Mesenchymal stem cell (in vitro differentiated cells and primary cell): ENCODE data around the gene ALG2. TPM values are rescaled to one million over a fixed set of nuclear protein-coding genes. Genes with fewer than 3 reads are reported as not detected.

Experiments
- DNase-seq: peaks from one replicate; pipeline ENCODE4 v3.0.0-alpha.2; 2013
- H2AFZ ChIP-seq: one replicate; pipeline ENCODE4 v1.6.1; 2013; ENCODE audit warnings: low read depth, mild to moderate bottlenecking, control low read depth, inconsistent platforms, low read length, moderate library complexity
- H2AK5ac ChIP-seq: 2 replicates; pipeline ENCODE4 v1.6.1; 2013; ENCODE audit warnings: low read length, moderate library complexity, mild to moderate bottlenecking, inconsistent platforms; ENCODE audit not compliant: severe bottlenecking
- H2BK120ac ChIP-seq: one replicate; pipeline ENCODE4 v1.6.1; 2013; ENCODE audit warnings: low read depth, mild to moderate bottlenecking, inconsistent platforms, low read length, moderate library complexity
- H2BK12ac ChIP-seq, 2 experiments: one replicate each; pipeline ENCODE4 v1.6.1; 2013; ENCODE audit warnings: inconsistent platforms in 2 of 2, low read length in 2 of 2, mild to moderate bottlenecking in 2 of 2, moderate library complexity in 2 of 2, control low read depth in 1 of 2
- H2BK15ac ChIP-seq: one replicate; pipeline ENCODE4 v1.6.1; 2013; ENCODE audit warnings: mild to moderate bottlenecking, low read depth, inconsistent platforms; ENCODE audit not compliant: poor library complexity, severe bottlenecking
- H2BK5ac ChIP-seq: 2 replicates; pipeline ENCODE4 v1.6.1; 2013; ENCODE audit warnings: low read depth, mild to moderate bottlenecking, low read length, control low read depth, inconsistent platforms; ENCODE audit not compliant: poor library complexity, severe bottlenecking
- H3K14ac ChIP-seq, 2 experiments: one replicate each; pipeline ENCODE4 v1.6.1; 2013; ENCODE audit warnings: inconsistent platforms in 2 of 2, low read length in 2 of 2, control low read depth in 1 of 2, mild to moderate bottlenecking in 1 of 2, moderate library complexity in 1 of 2
- H3K18ac ChIP-seq, 2 experiments: one replicate each; pipeline ENCODE4 v1.6.1; 2013; ENCODE audit warnings: inconsistent platforms in 2 of 2, low read length in 2 of 2, control low read depth in 1 of 2, low read depth in 1 of 2, mild to moderate bottlenecking in 1 of 2
- H3K23ac ChIP-seq, 2 experiments: one replicate each; pipeline ENCODE4 v1.6.1; 2013; ENCODE audit warnings: inconsistent platforms in 2 of 2, low read length in 2 of 2, mild to moderate bottlenecking in 2 of 2, moderate library complexity in 2 of 2, control low read depth in 1 of 2
- H3K27ac ChIP-seq: 2 replicates; pipeline ENCODE4 v1.5.1; 2013; ENCODE audit warnings: mild to moderate bottlenecking, moderate library complexity, low read length, control low read depth, inconsistent platforms; ENCODE audit not compliant: poor library complexity, severe bottlenecking
- H3K27me3 ChIP-seq, 2 experiments: 2 replicates each; pipeline versions ENCODE4 v1.6.1 to v1.7.0; 2013; ENCODE audit warnings: low read length in 2 of 2, mild to moderate bottlenecking in 2 of 2, moderate library complexity in 2 of 2, control low read depth in 1 of 2, inconsistent platforms in 1 of 2; ENCODE audit not compliant: control insufficient read depth in 1 of 2, insufficient read depth in 1 of 2
- H3K36me3 ChIP-seq, 2 experiments: 2 replicates each; pipeline versions ENCODE4 v1.6.1 to v1.7.0; 2013; ENCODE audit warnings: low read length in 2 of 2, control low read depth in 1 of 2, inconsistent platforms in 1 of 2, low read depth in 1 of 2, mild to moderate bottlenecking in 1 of 2; ENCODE audit not compliant: insufficient read depth in 2 of 2, control insufficient read depth in 1 of 2
- H3K4ac ChIP-seq, 2 experiments: one replicate each; pipeline ENCODE4 v1.6.1; 2013; ENCODE audit warnings: inconsistent platforms in 2 of 2, low read length in 2 of 2, mild to moderate bottlenecking in 2 of 2, moderate library complexity in 2 of 2, control low read depth in 1 of 2, low read depth in 1 of 2
- H3K4me1 ChIP-seq: 2 replicates; pipeline ENCODE4 v1.6.1; 2013; ENCODE audit warnings: low read depth, low read length, control low read depth; ENCODE audit not compliant: control insufficient read depth, insufficient read depth
- H3K4me2 ChIP-seq: 2 replicates; pipeline ENCODE4 v1.6.1; 2013; ENCODE audit warnings: low read length, mild to moderate bottlenecking, inconsistent platforms; ENCODE audit not compliant: poor library complexity, severe bottlenecking
- H3K4me3 ChIP-seq, 2 experiments: 2 replicates each; pipeline versions ENCODE4 v1.5.1 to v1.7.0; 2013; ENCODE audit warnings: low read length in 2 of 2, mild to moderate bottlenecking in 2 of 2, control low read depth in 1 of 2, low read depth in 1 of 2; ENCODE audit not compliant: insufficient read depth in 1 of 2
- H3K79me1 ChIP-seq: replicated peaks from 2 replicates; pipeline ENCODE4 v1.6.1; 2013; ENCODE audit warnings: mild to moderate bottlenecking, control low read depth, low read length, inconsistent platforms; ENCODE audit not compliant: poor library complexity, severe bottlenecking
- H3K9ac ChIP-seq: 2 replicates; pipeline ENCODE4 v1.7.0; 2013; ENCODE audit warnings: mild to moderate bottlenecking, low read length, moderate library complexity
- H3K9me3 ChIP-seq: 2 replicates; pipeline ENCODE4 v1.7.0; 2013; ENCODE audit warnings: mild to moderate bottlenecking, low read length; ENCODE audit not compliant: control insufficient read depth
- H4K8ac ChIP-seq: one replicate; pipeline ENCODE4 v1.6.1; 2013; ENCODE audit warnings: inconsistent platforms, mild to moderate bottlenecking, low read length, moderate library complexity
- H4K91ac ChIP-seq: one replicate; pipeline ENCODE4 v1.6.1; 2013; ENCODE audit warnings: mild to moderate bottlenecking, low read length, inconsistent platforms
- WGBS: methylation state at CpG from one replicate; pipeline ENCODE4 v1.1.7; 2013; ENCODE audit warnings: mixed read lengths; 5-methylcytosine and 5-hydroxymethylcytosine counted together
- polyA plus RNA-seq, 2 experiments: library from polyadenylated mRNA; stranded (reverse); fragments of 200-250 nt; gene quantifications; one replicate each; pipeline ENCODE4 v1.2.3, GENCODE V29; 2013

Gene ALG2
- 42.9 TPM for polyA plus RNA-seq (2013, experiment 1 of 2)
- polyA plus RNA-seq (2013, experiment 2 of 2) = 44.0 TPM

- H3K4me2 ChIP-seq = peak within 1 kb of the TSS; percentile 74
- peak within 1 kb of the TSS; percentile 97 to 98 for H3K18ac ChIP-seq
- WGBS = under 1% methylated on average over 57 of the region's 70 CpGs
- peak within 1 kb of the TSS; percentile 72 for H2AK5ac ChIP-seq
- peak within 1 kb of the TSS; percentile 83 to 97 for H3K4ac ChIP-seq
- peak within 1 kb of the TSS; percentile 94 to 100 for H3K4me3 ChIP-seq
- peaks cover 12 to 53% of the 10 kb centered on the region in 2 experiments for H3K36me3 ChIP-seq
- H3K9me3 ChIP-seq = no peaks in the 10 kb centered on the region
- H3K27ac ChIP-seq = peak within 1 kb of the TSS; percentile 96
- peak within 1 kb of the TSS; percentile 90 for H2BK120ac ChIP-seq
- peak; percentile 97 for DNase-seq
- H3K9ac ChIP-seq = peak within 1 kb of the TSS; percentile 99
- H2BK15ac ChIP-seq = peak within 1 kb of the TSS; percentile 91
- H4K91ac ChIP-seq = peak within 1 kb of the TSS; percentile 88
- peak within 1 kb of the TSS; percentile 98 for H4K8ac ChIP-seq
- no peaks in the 10 kb centered on the region for H3K27me3 ChIP-seq
- H2BK12ac ChIP-seq = peak within 1 kb of the TSS in 1 of 2 experiments; percentile 73
- peak within 1 kb of the TSS; percentile 100 for H2BK5ac ChIP-seq
- peaks cover 4% of the 10 kb centered on the region for H3K4me1 ChIP-seq
- peak within 1 kb of the TSS; percentile 67 to 100 for H3K14ac ChIP-seq
- H2AFZ ChIP-seq = peak within 1 kb of the TSS; percentile 99
- peak within 1 kb of the TSS; percentile 72 to 100 for H3K23ac ChIP-seq
- H3K79me1 ChIP-seq = peaks cover 14% of the 10 kb centered on the region
Measured at GRCh38 chr9:99221621-99222415, at the start of gene ALG2, which contains the start of gene SEC61B. TSS of gene ALG2 (minus strand) at chr9:99221942. CDS start at chr9:99221894, 48 bp downstream. TSS of gene SEC61B (plus strand) at chr9:99222282. CDS start at chr9:99222364, 82 bp downstream.

- Histone ChIP-seq H3K4me2 (no peak overlapping the region), H3K4me3 (no peak overlapping the region), H3K36me3 (no peaks in the 10 kb centered on the region), H3K27ac (no peak overlapping the region), H2BK120ac (no peak overlapping the region), H4K91ac (no peak overlapping the region), H2BK5ac (no peak overlapping the region), H3K9ac (no peak overlapping the region), H2BK12ac (no peak overlapping the region), H3K4ac (no peak overlapping the region), H3K27me3 (no peaks in the 10 kb centered on the region), H2AK5ac (no peak overlapping the region), H3K14ac (no peak overlapping the region), H3K79me1 (no peaks in the 10 kb centered on the region), H3K4me1 (peaks cover 1% of the 10 kb centered on the region), H3K23ac (no peak overlapping the region), H2BK15ac (no peak overlapping the region), H2AFZ (no peak overlapping the region), H3K18ac (no peak overlapping the region), H4K8ac (no peak overlapping the region), H3K9me3 (no peaks in the 10 kb centered on the region)
- no peak for DNase-seq
- 47% methylated on average over 2 of the region's 3 CpGs for WGBS
Measured at GRCh38 chr9:99270491-99270890, 48.7 kb upstream of the ALG2 start.

- Histone ChIP-seq H3K4me1 (peaks cover 1% of the 10 kb centered on the region), H3K36me3 (no peaks in the 10 kb centered on the region), H3K4me2 (no peak overlapping the region), H3K4ac (no peak overlapping the region), H3K27me3 (no peaks in the 10 kb centered on the region), H2BK12ac (no peak overlapping the region), H2AFZ (no peak overlapping the region), H3K27ac (no peak overlapping the region), H2BK5ac (no peak overlapping the region), H4K91ac (no peak overlapping the region), H3K9me3 (no peaks in the 10 kb centered on the region), H4K8ac (no peak overlapping the region), H2BK120ac (no peak overlapping the region), H2AK5ac (no peak overlapping the region), H3K79me1 (no peaks in the 10 kb centered on the region), H3K18ac (no peak overlapping the region), H3K4me3 (no peak overlapping the region), H3K14ac (no peak overlapping the region), H3K23ac (no peak overlapping the region), H2BK15ac (no peak overlapping the region), H3K9ac (peak overlapping the region; percentile 80)
- DNase-seq = peak; percentile 31
- 64% methylated on average over 3 of the region's 3 CpGs for WGBS
Measured at GRCh38 chr9:99269416-99269815, 47.7 kb upstream of the ALG2 start.

- H3K27ac ChIP-seq = no peak overlapping the region
- peak overlapping the region; percentile 48 for H3K9ac ChIP-seq
- no peaks in the 10 kb centered on the region for H3K36me3 ChIP-seq
- no peaks in the 10 kb centered on the region for H3K79me1 ChIP-seq
- no peak overlapping the region for H2AFZ ChIP-seq
- WGBS = 19% methylated on average over 17 of the region's 17 CpGs
- H2BK120ac ChIP-seq = no peak overlapping the region
- no peaks in the 10 kb centered on the region for H3K27me3 ChIP-seq
- no peak overlapping the region for H4K8ac ChIP-seq
- H3K4me2 ChIP-seq = no peak overlapping the region
- H2BK5ac ChIP-seq = no peak overlapping the region
- DNase-seq = peak; percentile 64
- H4K91ac ChIP-seq = no peak overlapping the region
- H3K4ac ChIP-seq = no peak overlapping the region
- no peaks in the 10 kb centered on the region for H3K9me3 ChIP-seq
- H2BK12ac ChIP-seq = no peak overlapping the region
- H3K18ac ChIP-seq = no peak overlapping the region
- no peak overlapping the region for H3K14ac ChIP-seq
- no peak overlapping the region for H3K23ac ChIP-seq
- H3K4me1 ChIP-seq = no peaks in the 10 kb centered on the region
- no peak overlapping the region for H2AK5ac ChIP-seq
- no peak overlapping the region for H2BK15ac ChIP-seq
- H3K4me3 ChIP-seq = no peak overlapping the region
Measured at GRCh38 chr9:99266255-99267023, 44.7 kb upstream of the ALG2 start.
